ENCODE measurements around the gene ZNF710.
"Not testable (repeated sequence)": the region's sequence is repeated elsewhere in the genome, so short reads cannot be mapped to it uniquely, and the experiment has no call there.

- TF ChIP-seq CTCF (conservative IDR thresholded peaks at IDR 0.05 in 1 of 2, IDR thresholded peaks at IDR 0.05 in 1 of 2; ENCODE audit: extremely low read depth in 1 of 2, insufficient read depth in 1 of 2, low read depth in 1 of 2, low read length in 2 of 2); EZH2 (IDR thresholded peaks at IDR 0.05; ENCODE audit: borderline replicate concordance, low read length): not testable (repeated sequence)
Observed at GRCh38 chr15:89955449-89955998, 45.6 kb upstream of the ZNF710 start.
